GM18519 (cell line): ENCODE measurements around the gene ARL4A.
A peak's percentile ranks its signal among the peaks of the same experiment; 100 is the strongest.
"Not testable (repeated sequence)": the region's sequence is repeated elsewhere in the genome, so short reads cannot be mapped to it uniquely, and the experiment has no call there.

ENCODE experiments used
- ATAC-seq: cut with Tn5 transposase; IDR thresholded peaks from one replicate; pipeline ENCODE4 v1.9.1; 2021; ENCODE audit warnings: mild to moderate bottlenecking, moderate library complexity; ENCODE audit not compliant: unreplicated experiment, low FRiP score

Gene ARL4A

GRCh38 chr7:12686891-12687717, at the start of gene ARL4A:
TSS of gene ARL4A (plus strand) at chr7:12687633. CDS start at chr7:12688255, 622 bp downstream.
- ATAC-seq = peak; percentile 70

- peak; percentile 34 for ATAC-seq
Observed at GRCh38 chr7:12637819-12638592, 49.4 kb upstream of the ARL4A start.

GRCh38 chr7:12638851-12639456, 48.5 kb upstream of the ARL4A start:
- ATAC-seq = peak; percentile 47

- ATAC-seq = no peak
Observed at GRCh38 chr7:12640299-12641096, 46.9 kb upstream of the ARL4A start.

- no peak for ATAC-seq
Observed at GRCh38 chr7:12641196-12641595, 46.2 kb upstream of the ARL4A start.

- no peak for ATAC-seq
Observed at GRCh38 chr7:12642508-12642907, 44.9 kb upstream of the ARL4A start.

GRCh38 chr7:12643001-12643643, 44.3 kb upstream of the ARL4A start:
- no peak for ATAC-seq

- ATAC-seq = no peak
Observed at GRCh38 chr7:12643644-12644043, 43.8 kb upstream of the ARL4A start.

- ATAC-seq = not testable (repeated sequence)
Observed at GRCh38 chr7:12645212-12645611, 42.2 kb upstream of the ARL4A start.

- ATAC-seq = no peak
Observed at GRCh38 chr7:12646139-12646538, 41.3 kb upstream of the ARL4A start.

- ATAC-seq = no peak
Observed at GRCh38 chr7:12647364-12648219, 39.8 kb upstream of the ARL4A start.

GRCh38 chr7:12648704-12649261, 38.6 kb upstream of the ARL4A start:
- no peak for ATAC-seq

GRCh38 chr7:12649348-12649747, 38.1 kb upstream of the ARL4A start:
- no peak for ATAC-seq

GRCh38 chr7:12650080-12650479, 37.4 kb upstream of the ARL4A start:
- no peak for ATAC-seq

- no peak for ATAC-seq
Observed at GRCh38 chr7:12653110-12653509, 34.3 kb upstream of the ARL4A start.

- ATAC-seq = no peak
Observed at GRCh38 chr7:12653518-12653917, 33.9 kb upstream of the ARL4A start.

- no peak for ATAC-seq
Observed at GRCh38 chr7:12655161-12655560, 32.3 kb upstream of the ARL4A start.

- ATAC-seq = not testable (repeated sequence)
Observed at GRCh38 chr7:12660423-12660822, 27.0 kb upstream of the ARL4A start.

- not testable (repeated sequence) for ATAC-seq
Observed at GRCh38 chr7:12660986-12661385, 26.4 kb upstream of the ARL4A start.
